GM19467 (cell line): ENCODE measurements around the gene RAC2.

ENCODE experiments used
- ATAC-seq: cut with Tn5 transposase; IDR thresholded peaks from one replicate; pipeline ENCODE4 v1.9.1; 2021; ENCODE audit warnings: mild to moderate bottlenecking, moderate library complexity; ENCODE audit not compliant: unreplicated experiment

Gene RAC2

DNA sequence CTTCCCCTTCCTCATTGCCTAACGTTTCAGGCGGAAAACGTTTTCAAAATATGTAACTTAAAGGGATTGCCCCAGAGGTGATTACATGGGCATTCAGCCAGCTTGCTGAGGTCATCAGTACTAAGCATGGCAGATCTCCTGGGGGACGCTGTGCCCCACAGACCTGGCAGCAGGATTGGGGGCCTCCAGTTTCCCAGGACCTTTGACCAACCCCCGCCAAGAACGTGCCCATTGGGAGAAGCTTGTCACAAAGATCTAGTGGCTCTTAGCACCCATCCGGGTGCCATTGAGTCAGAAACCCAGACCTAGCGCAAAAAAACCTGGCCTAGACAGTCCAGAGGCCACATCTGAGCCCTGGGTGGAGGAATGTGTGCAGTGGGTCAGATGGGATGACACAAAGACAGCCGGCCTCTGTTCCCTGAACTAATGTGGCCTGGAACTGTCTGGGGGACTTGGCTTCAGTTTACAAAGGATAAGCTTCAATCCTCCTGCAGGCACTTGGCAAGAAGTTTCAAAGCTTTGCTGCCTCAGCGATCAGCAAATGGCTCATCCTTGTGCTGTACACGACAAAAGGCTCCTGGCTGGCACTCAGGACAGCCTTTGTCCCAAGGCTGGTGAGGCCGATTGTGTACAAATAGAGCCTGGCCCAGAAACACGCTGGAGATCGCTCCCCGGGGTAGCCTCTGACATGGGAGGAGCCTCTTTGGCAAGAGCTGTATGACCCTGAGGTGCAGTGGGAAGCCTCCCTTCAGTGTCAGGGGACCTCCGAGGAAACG lies 65.5 kb downstream of the RAC2 start:
- no peak for ATAC-seq

GRCh38 chr22:37177755-37178154 lies 66.3 kb downstream of the RAC2 start:
- ATAC-seq = no peak

GRCh38 chr22:37177221-37177620 lies 66.8 kb downstream of the RAC2 start:
- no peak for ATAC-seq

DNA sequence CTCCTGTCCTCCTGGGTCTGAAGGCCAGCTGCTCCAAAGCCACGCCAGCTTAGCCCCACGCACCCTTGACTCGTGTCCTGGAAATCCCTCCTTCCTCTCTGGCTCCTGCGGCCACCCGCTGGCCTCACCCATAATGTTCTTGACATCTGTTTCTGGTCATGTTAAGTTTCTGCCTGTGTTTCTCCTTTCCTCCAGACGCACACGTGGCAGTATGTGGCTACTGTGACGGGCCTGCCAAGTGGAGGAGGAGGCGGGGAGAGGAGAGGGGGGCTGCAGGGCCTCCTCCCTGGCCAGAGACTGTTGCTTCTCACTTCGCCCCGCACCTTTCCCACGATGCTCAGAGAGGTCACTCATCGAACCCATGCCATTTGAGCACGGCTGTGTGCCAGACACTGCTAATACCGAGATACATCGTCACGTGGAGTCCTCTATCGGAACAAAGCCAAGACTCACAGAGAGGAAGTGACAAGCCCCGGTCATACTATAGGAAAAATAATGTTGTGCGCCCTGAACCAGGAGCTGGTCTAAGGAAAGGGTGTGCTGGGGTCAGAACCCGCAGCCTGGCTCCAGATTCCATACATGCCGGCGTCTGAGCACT lies 67.5 kb downstream of the RAC2 start:
- no peak for ATAC-seq

- ATAC-seq = no peak
These were observed 68.4 kb downstream of the RAC2 start for GRCh38 chr22:37175414-37176281.
